Anterior cingulate cortex (tissue), 58 donors: ENCODE measurements around the gene PTPN4.
A peak's percentile ranks its signal among the peaks of the same experiment; 100 is the strongest.

Source experiments
- DNase-seq, 58 donors: peaks; one replicate each; lab custom pipeline; 2025; lab: John Stamatoyannopoulos, UW

PTPN4 gene

DNA sequence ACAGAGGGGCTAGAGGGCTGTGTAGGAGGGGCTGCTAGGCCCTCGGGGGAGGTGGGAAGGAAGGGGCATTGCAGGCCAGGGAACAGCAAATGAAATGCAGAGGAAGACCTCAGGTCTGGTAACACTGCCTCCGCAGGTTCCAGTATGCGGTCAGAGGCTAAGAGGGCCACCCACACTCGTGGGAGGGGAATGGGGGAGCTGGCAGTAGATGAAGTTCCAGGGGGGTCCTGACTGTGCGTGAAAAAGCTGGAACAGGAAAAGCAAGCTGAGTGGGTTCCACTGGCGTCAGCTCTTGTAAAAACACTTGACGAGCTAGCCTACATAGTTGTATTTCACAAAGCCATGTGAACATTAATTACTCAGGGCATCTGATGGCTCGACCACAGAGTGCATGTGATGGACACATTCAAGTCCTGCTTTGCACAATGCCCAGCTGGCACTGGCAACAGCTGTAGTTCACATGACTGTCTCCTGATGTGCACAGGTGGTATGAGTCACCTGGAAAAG is 29.0 kb upstream of the PTPN4 start:
- no peak for DNase-seq

DNA sequence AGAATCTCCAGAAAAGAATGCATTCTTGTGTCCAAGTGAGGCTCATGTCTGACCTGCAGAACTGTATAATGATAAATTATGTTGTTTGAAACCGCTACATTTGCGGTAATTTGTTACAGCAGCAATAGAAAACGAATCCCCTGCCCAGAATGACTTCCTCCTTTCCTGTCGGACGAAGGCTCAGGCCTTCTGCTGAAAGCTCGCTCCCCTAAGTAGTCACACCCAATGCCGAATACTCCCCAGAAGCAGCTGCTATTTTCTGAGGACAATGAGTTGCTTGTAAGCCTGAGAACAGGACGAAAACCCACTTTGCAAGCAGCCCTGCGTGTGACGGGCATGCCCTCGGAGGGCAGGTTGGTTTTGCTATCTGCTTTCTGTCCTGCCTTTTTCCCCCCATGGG is 27.7 kb upstream of the PTPN4 start:
- DNase-seq: no peak

GRCh38 chr2:119732601-119733164 is 27.0 kb upstream of the PTPN4 start:
- DNase-seq: no peak

DNA sequence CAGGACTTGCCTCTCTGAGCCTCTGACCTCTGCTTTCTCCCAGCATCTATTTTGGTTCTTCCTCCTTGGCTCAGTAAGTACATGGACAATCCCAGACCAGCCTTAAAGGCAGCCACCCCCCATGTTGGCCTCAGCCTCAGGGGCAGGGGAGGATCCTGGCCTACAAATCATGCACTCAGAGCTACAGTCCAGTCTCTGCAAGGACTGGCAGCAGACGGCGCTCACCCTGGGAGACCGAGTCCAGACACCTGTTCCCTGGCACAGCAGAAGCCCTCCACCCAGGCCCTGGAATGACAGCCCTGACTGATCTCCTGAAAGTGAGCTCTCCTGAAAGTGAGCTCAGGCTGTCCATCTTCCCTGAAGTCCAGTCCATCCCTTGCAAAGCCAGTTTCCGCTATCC is 25.7 kb upstream of the PTPN4 start:
- no peak for DNase-seq

GRCh38 chr2:119735565-119735964 is 24.2 kb upstream of the PTPN4 start:
- DNase-seq: peak in 1 of 58 donors; percentile 10

DNA sequence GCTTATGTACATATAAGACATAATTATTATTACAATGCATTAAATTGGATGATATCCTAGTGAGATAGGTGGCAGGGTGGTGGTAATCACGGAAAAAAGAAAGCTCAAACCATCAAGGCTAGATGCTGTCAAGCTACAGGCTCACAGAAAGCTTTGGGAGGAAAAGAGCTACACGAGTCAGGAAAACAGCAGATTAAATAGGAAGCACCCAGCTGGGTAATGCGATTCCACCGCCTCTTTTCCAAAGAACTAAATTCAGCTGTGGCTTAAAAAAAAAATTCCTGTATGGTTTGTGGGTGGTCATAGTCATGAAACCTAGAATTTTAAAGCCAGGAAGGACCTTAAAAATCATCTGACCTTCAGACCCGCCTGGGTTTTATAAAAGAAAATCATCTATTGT is 23.7 kb upstream of the PTPN4 start:
- no peak for DNase-seq

DNA sequence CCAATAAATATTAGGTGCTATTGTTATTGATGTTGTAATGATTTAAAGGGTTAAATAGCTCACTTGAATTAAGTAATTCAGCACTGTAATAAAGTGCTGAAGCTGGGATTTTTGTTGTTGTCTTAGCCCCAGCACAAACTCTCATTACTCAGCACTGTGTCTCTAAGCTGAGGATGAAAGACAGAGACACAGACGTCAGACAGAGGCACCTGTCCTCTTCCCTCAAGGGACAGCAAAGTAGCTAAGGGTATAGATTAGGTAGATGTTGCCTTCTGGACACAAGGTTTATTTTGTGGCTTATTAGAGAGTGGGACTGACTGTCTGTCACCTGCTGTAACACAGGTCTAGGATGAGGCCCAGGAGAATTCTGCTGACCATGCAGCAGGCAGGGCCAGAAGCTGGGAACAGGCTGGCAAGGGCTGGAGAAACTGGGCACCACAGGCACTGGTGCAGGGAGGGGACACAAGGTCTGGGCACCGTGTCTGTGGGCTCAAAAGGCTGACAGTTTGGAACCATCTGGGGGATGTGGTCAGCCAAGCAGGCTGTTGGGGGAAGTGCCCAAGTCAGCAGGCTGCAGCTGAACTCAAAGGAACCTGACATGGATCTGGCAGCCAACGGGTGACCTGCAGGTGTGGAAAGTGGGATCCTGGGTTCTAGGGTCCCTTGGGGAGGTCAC is 20.0 kb upstream of the PTPN4 start:
- peak in 21 of 58 donors; percentile 16 to 55 (median 29) for DNase-seq

DNA sequence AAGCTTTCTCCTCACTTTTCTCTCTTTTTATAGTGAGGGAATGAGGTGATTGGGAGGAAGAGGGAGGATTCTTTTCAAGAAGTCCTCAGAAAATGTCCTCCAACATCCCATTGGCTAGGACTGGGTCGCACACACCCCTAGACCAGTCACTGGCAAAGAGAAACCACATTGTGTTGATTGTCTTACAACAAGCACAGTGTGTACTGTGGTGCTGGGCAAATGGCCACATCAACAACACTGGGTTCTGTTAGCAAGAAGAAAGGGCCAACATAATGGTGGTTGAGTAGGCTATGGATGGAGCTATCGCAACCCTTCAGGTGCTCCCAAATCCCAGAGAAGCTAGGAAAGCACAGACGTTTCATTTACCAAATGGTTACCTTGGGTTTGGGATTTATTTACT is 18.7 kb upstream of the PTPN4 start:
- DNase-seq: peak in 19 of 58 donors; percentile 7 to 76 (median 32)

- DNase-seq: no peak
Measured at GRCh38 chr2:119741868-119742267, 17.9 kb upstream of the PTPN4 start.

DNA sequence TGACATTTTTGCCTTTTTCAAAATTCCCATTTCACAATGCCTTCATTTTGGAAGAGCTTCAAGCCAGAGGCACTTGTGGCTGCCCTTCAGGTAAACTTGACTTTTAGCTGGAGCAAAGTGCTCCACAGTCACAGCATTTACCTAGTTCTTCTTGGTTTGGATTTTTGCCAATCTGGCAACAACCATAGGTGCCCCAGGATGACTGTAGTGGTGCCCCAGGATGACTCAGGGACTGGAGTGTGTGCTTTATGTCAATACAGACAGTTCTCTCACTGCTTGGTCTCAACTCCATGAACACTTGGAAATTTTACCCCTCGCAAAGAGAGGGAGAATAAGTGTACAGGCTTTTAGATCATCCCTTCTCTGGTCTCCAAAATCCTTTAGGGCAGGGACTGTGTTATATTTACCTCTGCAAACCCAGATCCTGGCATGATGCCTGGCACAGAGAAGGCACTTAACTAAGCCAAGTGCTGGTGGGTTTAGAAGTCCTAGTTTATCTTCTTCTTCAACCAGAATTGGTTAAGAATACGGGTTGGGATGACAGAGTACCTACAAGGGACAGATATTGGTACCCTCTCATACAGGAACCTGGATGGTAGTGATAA is 15.3 kb upstream of the PTPN4 start:
- DNase-seq: no peak

DNA sequence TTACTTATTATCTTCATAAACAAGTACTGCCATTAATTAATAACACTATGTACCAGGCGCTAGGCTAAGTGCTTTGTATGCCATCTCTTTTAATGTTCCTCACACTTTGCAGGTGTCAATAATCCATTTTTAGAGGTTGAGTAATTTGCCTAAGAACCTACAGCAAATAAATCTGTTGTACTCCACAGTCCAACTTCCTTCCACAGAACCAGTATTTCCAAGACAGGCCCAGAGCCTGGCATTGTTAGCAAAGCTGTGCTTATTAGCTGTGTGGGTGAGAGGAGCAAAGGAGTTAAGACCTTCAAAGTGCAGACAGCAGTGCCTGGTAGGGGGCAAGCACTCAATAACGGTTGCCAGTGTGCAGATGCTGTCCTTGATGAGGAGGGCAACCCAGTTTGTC is 14.2 kb upstream of the PTPN4 start:
- DNase-seq: no peak

- no peak for DNase-seq
Measured at GRCh38 chr2:119746836-119747686, 12.7 kb upstream of the PTPN4 start.

DNA sequence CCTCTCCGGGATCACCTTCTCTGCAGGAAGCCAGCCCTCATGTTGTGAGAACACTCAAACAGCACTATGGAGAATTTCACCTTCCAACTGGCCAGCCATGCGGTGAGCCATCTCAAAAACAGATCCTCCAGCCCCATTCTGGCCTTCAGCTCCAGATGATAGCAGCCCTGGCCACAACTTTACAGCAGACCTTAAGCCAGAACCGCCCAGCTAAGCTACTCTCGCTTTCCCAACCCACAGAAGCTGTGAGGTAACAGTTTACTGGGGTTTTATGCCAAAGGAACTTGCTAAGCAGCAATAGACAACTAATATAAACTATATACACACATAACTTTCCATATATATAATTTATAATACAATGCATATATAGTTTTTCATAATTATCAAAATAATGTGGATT is 11.6 kb upstream of the PTPN4 start:
- no peak for DNase-seq

DNA sequence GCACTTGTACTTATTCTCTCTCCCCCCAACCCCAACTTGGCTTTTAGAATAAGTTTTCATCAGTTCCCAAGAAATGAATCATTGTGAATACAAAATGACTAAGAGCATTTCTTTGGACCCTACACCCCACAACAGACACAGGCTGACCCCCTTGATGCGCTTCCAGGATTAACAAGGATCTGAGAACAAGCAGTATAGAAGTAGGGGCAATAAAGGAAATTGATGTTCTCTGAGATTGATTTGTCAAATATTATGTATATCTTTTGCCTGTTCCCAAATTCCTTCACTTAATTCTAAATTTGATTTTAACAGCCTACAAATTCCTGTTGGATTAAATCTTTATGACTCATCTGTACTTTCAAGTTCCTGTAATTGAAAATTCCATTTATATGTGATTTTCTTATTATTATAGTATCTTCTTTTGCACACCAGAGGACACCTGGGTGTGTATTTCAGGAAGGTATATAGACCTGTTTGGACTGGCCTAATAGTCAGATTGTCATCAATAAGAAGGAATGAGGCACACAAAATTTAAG is 10.2 kb upstream of the PTPN4 start:
- DNase-seq: no peak

DNA sequence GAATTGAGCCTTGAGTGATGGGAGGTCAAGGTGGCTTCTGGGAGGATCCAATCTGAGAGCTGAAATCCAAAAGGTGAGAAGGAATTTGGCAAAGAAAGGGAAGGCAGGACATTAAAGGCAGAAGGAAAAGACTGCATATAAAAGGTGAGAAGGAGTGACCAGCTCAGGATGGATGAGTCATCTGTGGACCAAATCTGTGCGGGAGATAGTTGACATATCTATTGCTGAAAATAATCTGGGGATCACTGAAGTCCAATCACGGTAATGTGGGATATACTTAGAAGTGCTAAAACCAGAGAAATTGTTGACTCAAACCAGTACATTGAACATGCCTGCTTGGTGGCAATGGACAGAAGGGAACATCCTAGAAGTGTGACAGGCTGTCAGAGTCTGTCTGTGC is 8.0 kb upstream of the PTPN4 start:
- no peak for DNase-seq

DNA sequence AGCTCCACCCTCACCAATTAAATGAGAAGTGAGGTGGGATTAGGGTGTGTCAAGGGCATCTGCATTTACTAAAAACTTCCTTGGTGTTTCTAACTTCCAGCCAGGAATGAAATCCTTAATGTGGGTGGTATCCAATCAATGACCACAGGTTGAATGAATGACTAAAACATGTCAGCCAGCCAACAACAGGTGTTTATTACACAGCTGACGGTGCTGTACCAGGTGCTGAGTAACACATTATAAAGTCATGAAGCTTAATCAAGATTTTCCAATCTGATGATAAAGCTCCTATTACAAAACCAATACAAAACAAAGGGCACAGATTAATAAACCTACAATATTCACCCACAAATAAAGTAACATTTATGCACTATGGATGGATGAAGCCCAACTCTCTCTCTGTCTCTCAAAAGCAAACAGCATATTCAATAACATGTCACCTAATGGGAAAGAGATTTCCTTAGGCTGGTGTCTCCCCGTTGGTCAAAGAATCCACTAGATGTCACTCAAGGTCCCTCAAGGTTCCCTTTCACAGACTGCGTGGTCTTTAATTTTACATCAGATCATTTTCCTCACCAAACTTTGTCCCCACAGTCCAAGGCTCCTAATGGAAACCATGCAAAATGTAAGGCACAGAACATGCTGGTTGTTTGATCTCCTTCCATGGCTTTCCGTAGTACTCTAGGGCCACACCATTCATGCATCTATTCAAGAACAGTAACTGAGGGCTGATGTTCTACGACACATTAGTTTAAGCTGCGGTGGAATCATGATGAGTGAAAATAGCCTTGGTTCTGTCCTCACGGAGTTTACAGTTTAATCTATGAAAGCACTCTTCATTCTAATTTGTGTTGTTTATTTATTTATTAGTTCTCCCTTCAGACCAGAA is 6.4 kb upstream of the PTPN4 start:
- peak in 3 of 58 donors; percentile 8 to 16 (median 13) for DNase-seq

- no peak for DNase-seq
Measured at GRCh38 chr2:119753930-119754321, 5.8 kb upstream of the PTPN4 start.

- DNase-seq: no peak
Measured at GRCh38 chr2:119755906-119756305, 3.8 kb upstream of the PTPN4 start.

- DNase-seq: peak in 42 of 58 donors; percentile 12 to 85 (median 46)
Measured at GRCh38 chr2:119756837-119757236, 2.9 kb upstream of the PTPN4 start.
